Testis (tissue), 2 donors: ENCODE results near the gene NANOS3.

Source experiments
- POLR2A ChIP-seq: fragments of 450-650 bp; IDR thresholded peaks from one replicate; pipeline ENCODE4 v1.6.1; 2017; ENCODE audit warnings: antibody characterized with exemption, mild to moderate bottlenecking, moderate library complexity
- TF ChIP-seq, protein P1 (sequence below), 3 experiments: fragments of 450-650 bp in 2 of 3; fragments of 200-600 bp in 1 of 3; sonication (generic) in 1 of 3; IDR thresholded peaks; one replicate each; pipeline ENCODE4 v1.5.1; 2016 to 2019; ENCODE audit warnings: antibody characterized with exemption in 3 of 3, mild to moderate bottlenecking in 2 of 3, moderate library complexity in 1 of 3

DNA sequence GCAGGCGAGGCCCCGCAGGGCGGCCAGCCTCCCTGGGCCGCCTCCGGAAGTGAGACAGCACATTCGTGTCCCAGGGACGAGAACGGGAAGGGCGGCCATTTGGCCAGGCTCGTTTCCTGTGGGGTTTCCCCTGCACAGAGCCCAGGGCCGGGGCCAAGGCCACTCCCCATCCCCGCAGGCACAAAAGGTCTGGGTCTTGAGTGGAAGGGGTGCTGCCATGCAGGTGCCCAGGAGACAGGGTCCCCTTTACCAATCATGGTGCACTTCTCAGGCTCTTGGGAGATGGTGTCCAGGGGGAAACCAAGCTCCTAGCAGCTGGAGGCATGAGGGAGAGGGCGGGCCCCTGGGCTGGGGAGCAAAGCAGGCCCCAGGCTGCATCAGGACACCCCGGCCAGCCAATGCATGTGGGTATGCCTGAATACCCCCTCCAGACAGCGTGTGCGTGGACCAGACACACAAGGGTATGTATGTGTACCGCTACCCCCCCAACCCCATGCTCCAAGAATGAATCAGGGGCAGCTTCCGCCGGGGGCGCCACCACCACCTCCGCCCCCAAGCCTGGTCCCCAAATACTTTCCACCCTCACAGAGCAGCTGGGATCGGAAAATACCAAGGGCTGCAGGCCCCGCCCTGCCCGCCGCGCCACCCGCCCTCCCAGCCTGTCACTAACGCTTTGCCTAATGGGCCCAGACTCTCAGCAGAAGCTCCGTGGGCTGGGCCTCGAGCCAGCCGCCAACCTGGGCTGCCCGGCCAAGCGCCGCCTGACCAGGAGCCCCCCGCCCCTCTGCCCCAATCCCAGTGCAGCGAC lies 37.6 kb upstream of the NANOS3 start:
- TF ChIP-seq, protein P1, sequence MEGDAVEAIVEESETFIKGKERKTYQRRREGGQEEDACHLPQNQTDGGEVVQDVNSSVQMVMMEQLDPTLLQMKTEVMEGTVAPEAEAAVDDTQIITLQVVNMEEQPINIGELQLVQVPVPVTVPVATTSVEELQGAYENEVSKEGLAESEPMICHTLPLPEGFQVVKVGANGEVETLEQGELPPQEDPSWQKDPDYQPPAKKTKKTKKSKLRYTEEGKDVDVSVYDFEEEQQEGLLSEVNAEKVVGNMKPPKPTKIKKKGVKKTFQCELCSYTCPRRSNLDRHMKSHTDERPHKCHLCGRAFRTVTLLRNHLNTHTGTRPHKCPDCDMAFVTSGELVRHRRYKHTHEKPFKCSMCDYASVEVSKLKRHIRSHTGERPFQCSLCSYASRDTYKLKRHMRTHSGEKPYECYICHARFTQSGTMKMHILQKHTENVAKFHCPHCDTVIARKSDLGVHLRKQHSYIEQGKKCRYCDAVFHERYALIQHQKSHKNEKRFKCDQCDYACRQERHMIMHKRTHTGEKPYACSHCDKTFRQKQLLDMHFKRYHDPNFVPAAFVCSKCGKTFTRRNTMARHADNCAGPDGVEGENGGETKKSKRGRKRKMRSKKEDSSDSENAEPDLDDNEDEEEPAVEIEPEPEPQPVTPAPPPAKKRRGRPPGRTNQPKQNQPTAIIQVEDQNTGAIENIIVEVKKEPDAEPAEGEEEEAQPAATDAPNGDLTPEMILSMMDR (IDR thresholded peaks at IDR 0.05), result no peak
- TF ChIP-seq POLR2A, result no peak
